SK-N-SH treated with all-trans-retinoic acid at 6 μM for 48 hours (cell line): ENCODE results near the gene DSE.

Experiments used
- ISL1 ChIP-seq: fragments of 250-450 bp; sonication (Bioruptor Pico); IDR thresholded peaks from 2 replicates; pipeline ENCODE4 v2.1.2; 2022; ENCODE audit warnings: mild to moderate bottlenecking, moderate library complexity
- PPARA ChIP-seq: fragments of 250-450 bp; sonication (Bioruptor Pico); IDR thresholded peaks from 2 replicates; pipeline ENCODE4 v1.5.0; 2020; ENCODE audit warnings: mild to moderate bottlenecking, borderline replicate concordance
- ZFP3 ChIP-seq: fragments of 250-450 bp; sonication (Bioruptor Pico); IDR thresholded peaks from 2 replicates; pipeline ENCODE4 v1.5.0; 2020; ENCODE audit warnings: mild to moderate bottlenecking, moderate library complexity
- ZNF565 ChIP-seq: fragments of 450-650 bp; formaldehyde crosslinking; conservative IDR thresholded peaks from 2 replicates; pipeline ENCODE4 v1.5.0; 2020; ENCODE audit warnings: low read depth, mild to moderate bottlenecking, moderate library complexity
- TF ChIP-seq, protein P1 (sequence below): fragments of 250-450 bp; sonication (Bioruptor Pico); IDR thresholded peaks from 2 replicates; pipeline ENCODE4 v1.8.0; 2020; ENCODE audit warnings: mild to moderate bottlenecking, moderate library complexity, borderline replicate concordance

GRCh38 chr6:116408491-116408890, 37.7 kb downstream of the DSE start:
- TF ChIP-seq ISL1 (CRISPR knock-in tag) (no peak), PPARA (no peak), ZFP3 (no peak), ZNF565 (CRISPR knock-in tag) (no peak)
- TF ChIP-seq, protein P1, sequence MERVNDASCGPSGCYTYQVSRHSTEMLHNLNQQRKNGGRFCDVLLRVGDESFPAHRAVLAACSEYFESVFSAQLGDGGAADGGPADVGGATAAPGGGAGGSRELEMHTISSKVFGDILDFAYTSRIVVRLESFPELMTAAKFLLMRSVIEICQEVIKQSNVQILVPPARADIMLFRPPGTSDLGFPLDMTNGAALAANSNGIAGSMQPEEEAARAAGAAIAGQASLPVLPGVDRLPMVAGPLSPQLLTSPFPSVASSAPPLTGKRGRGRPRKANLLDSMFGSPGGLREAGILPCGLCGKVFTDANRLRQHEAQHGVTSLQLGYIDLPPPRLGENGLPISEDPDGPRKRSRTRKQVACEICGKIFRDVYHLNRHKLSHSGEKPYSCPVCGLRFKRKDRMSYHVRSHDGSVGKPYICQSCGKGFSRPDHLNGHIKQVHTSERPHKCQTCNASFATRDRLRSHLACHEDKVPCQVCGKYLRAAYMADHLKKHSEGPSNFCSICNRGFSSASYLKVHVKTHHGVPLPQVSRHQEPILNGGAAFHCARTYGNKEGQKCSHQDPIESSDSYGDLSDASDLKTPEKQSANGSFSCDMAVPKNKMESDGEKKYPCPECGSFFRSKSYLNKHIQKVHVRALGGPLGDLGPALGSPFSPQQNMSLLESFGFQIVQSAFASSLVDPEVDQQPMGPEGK (CRISPR knock-in tag) = no peak
